ENCODE measurements around the gene GPD1L.

DNA sequence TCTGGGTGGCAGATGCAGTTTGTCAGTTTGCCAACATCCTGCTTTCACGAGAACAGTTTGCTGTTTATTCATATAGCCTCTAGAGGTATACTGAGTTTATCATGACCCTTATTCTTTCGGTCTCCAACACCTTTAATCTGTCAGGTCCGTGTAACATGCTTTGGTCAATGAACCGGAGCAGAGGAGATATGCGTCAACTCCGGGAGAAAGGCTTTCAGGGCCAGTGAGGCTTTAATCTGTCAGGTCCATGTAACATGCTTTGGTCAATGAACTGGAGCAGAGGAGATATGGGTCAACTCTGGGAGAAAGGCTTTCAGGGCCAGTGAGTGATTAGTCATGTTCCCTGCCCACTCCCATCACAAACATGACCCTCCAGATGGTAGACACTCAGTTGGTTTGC, 16.9 kb upstream of the GPD1L start:
- TF ChIP-seq, protein P1, sequence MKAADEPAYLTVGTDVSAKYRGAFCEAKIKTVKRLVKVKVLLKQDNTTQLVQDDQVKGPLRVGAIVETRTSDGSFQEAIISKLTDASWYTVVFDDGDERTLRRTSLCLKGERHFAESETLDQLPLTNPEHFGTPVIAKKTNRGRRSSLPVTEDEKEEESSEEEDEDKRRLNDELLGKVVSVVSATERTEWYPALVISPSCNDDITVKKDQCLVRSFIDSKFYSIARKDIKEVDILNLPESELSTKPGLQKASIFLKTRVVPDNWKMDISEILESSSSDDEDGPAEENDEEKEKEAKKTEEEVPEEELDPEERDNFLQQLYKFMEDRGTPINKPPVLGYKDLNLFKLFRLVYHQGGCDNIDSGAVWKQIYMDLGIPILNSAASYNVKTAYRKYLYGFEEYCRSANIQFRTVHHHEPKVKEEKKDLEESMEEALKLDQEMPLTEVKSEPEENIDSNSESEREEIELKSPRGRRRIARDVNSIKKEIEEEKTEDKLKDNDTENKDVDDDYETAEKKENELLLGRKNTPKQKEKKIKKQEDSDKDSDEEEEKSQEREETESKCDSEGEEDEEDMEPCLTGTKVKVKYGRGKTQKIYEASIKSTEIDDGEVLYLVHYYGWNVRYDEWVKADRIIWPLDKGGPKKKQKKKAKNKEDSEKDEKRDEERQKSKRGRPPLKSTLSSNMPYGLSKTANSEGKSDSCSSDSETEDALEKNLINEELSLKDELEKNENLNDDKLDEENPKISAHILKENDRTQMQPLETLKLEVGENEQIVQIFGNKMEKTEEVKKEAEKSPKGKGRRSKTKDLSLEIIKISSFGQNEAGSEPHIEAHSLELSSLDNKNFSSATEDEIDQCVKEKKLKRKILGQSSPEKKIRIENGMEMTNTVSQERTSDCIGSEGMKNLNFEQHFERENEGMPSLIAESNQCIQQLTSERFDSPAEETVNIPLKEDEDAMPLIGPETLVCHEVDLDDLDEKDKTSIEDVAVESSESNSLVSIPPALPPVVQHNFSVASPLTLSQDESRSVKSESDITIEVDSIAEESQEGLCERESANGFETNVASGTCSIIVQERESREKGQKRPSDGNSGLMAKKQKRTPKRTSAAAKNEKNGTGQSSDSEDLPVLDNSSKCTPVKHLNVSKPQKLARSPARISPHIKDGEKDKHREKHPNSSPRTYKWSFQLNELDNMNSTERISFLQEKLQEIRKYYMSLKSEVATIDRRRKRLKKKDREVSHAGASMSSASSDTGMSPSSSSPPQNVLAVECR (CRISPR knock-in tag; IDR thresholded peaks at IDR 0.05; ENCODE audit: borderline replicate concordance), result no peak
- TF ChIP-seq, protein P2, sequence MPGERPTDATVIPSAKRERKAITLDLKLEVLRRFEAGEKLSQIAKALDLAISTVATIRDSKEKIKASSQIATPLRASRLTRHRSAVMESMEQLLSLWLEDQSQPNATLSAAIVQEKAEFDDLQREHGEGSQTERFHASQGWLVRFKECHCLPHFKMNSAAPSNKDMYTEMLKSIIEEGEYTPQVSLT (CRISPR knock-in tag; IDR thresholded peaks at IDR 0.05; ENCODE audit: borderline replicate concordance, low read depth), result no peak
- TF ChIP-seq SMC3 (IDR thresholded peaks at IDR 0.05; ENCODE audit: low read length) (no peak), SMARCE1 (IDR thresholded peaks at IDR 0.05; ENCODE audit: borderline replicate concordance) (no peak), RARG (CRISPR knock-in tag; IDR thresholded peaks at IDR 0.05; ENCODE audit: low read depth) (no peak), MED1 (CRISPR knock-in tag; IDR thresholded peaks at IDR 0.05) (no peak)
- TF ChIP-seq, protein P3, sequence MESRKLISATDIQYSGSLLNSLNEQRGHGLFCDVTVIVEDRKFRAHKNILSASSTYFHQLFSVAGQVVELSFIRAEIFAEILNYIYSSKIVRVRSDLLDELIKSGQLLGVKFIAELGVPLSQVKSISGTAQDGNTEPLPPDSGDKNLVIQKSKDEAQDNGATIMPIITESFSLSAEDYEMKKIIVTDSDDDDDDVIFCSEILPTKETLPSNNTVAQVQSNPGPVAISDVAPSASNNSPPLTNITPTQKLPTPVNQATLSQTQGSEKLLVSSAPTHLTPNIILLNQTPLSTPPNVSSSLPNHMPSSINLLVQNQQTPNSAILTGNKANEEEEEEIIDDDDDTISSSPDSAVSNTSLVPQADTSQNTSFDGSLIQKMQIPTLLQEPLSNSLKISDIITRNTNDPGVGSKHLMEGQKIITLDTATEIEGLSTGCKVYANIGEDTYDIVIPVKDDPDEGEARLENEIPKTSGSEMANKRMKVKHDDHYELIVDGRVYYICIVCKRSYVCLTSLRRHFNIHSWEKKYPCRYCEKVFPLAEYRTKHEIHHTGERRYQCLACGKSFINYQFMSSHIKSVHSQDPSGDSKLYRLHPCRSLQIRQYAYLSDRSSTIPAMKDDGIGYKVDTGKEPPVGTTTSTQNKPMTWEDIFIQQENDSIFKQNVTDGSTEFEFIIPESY (CRISPR knock-in tag; IDR thresholded peaks at IDR 0.05), result no peak
